ENCODE data around the gene RAD51B. TPM values are rescaled to one million over a fixed set of nuclear protein-coding genes. Genes with fewer than 3 reads are reported as not detected.
A peak's percentile ranks its signal among the peaks of the same experiment; 100 is the strongest.

The RAD51B gene
- total RNA-seq, 1 experiment from 2014 or later, result 29.9 TPM

GRCh38 chr14:68278576-68279436 is 459.2 kb downstream of the RAD51B start:
- ChIA-PET CTCF (interaction anchor here (0.6 to 0.7 kb wide), 2 partner anchors 335 to 424 kb away, joined by 5 to 10 read pairs; no protein-coding TSS in a partner anchor), POLR2A (ENCODE audit: unreplicated experiment) (interaction anchor here (0.7 kb wide), 1 partner anchor 10 kb away, joined by 12 read pairs; no protein-coding TSS in a partner anchor)
- DNase-seq, result peak in 1 of 2 experiments; percentile 15
- no TSS peak for BruUV-seq (replicated peaks)
- no peaks in the 10 kb centered on the region for H3K9me3 ChIP-seq (ENCODE audit: insufficient read depth, low read depth)
- peak overlapping the region; percentile 64 for H2AFZ ChIP-seq
- intact Hi-C loops (cut with micrococcal nuclease; ENCODE audit: unreplicated experiment), result no loop called here
- H3K27me3 ChIP-seq (ENCODE audit: insufficient read depth, low read depth), result no peaks in the 10 kb centered on the region
- peaks cover 6% of the 10 kb centered on the region; the same call in 1 of the 2 replicates for H3F3A ChIP-seq (ENCODE audit: insufficient read depth, low read depth)
- H3K4me2 ChIP-seq, result peak overlapping the region; percentile 5
- H3K4me1 ChIP-seq (replicated peaks; ENCODE audit: insufficient read depth), result peaks cover 21% of the 10 kb centered on the region
- no peaks in the 10 kb centered on the region for H4K20me1 ChIP-seq (ENCODE audit: insufficient read depth)
- H3K27ac ChIP-seq, result peak overlapping the region; percentile 51
- no peaks in the 10 kb centered on the region; the same call in 1 of the 2 replicates for H3K9me2 ChIP-seq (ENCODE audit: insufficient read depth)
- H3K4me3 ChIP-seq, result no peak overlapping the region
- no peaks in the 10 kb centered on the region for H3K79me2 ChIP-seq (ENCODE audit: low read depth)
- peaks cover 6% of the 10 kb centered on the region; the same call in 1 of the 2 replicates for H3K36me3 ChIP-seq (ENCODE audit: low read depth)
- no peak for TF ChIP-seq EZH2 (IDR thresholded peaks at IDR 0.05; ENCODE audit: low read depth)
- TF ChIP-seq CTCF (conservative IDR thresholded peaks at IDR 0.05), result no peak

- BruUV-seq (replicated peaks), result no TSS peak
- intact Hi-C loops (cut with micrococcal nuclease; ENCODE audit: unreplicated experiment), result no loop called here
- POLR2A ChIA-PET (ENCODE audit: unreplicated experiment), result no interaction called here
- no peak for TF ChIP-seq EZH2 (IDR thresholded peaks at IDR 0.05; ENCODE audit: low read depth)
- no peak for TF ChIP-seq CTCF (conservative IDR thresholded peaks at IDR 0.05)
- H3K9me2 ChIP-seq (ENCODE audit: insufficient read depth), result no peaks in the 10 kb centered on the region; the same call in 1 of the 2 replicates
- no peak for DNase-seq
- H4K20me1 ChIP-seq (ENCODE audit: insufficient read depth), result no peaks in the 10 kb centered on the region
- H3K27me3 ChIP-seq (ENCODE audit: insufficient read depth, low read depth), result no peaks in the 10 kb centered on the region
- peaks cover 6% of the 10 kb centered on the region; the same call in 1 of the 2 replicates for H3K36me3 ChIP-seq (ENCODE audit: low read depth)
- no peaks in the 10 kb centered on the region for H3K9me3 ChIP-seq (ENCODE audit: insufficient read depth, low read depth)
- H3K27ac ChIP-seq, result peak overlapping the region; percentile 51
- CTCF ChIA-PET, result interaction anchor here (0.6 kb wide), 1 partner anchor 425 kb away, joined by 5 read pairs; no protein-coding TSS in a partner anchor
- peaks cover 6% of the 10 kb centered on the region; the same call in 1 of the 2 replicates for H3F3A ChIP-seq (ENCODE audit: insufficient read depth, low read depth)
- no peaks in the 10 kb centered on the region for H3K79me2 ChIP-seq (ENCODE audit: low read depth)
- H2AFZ ChIP-seq, result no peak overlapping the region
- H3K4me3 ChIP-seq, result no peak overlapping the region
- H3K4me1 ChIP-seq (replicated peaks; ENCODE audit: insufficient read depth), result peaks cover 21% of the 10 kb centered on the region
- H3K4me2 ChIP-seq, result 0 out of 2 replicates have a peak overlapping the region, but pooled peaks have one; percentile 5
Observed at GRCh38 chr14:68279437-68279720, 459.8 kb downstream of the RAD51B start.

- POLR2A ChIA-PET (ENCODE audit: unreplicated experiment), result no interaction called here
- no peak overlapping the region for H2AFZ ChIP-seq
- no peak overlapping the region for H3K4me2 ChIP-seq
- H3K9me2 ChIP-seq (ENCODE audit: insufficient read depth), result no peaks in the 10 kb centered on the region
- no peaks in the 10 kb centered on the region for H4K20me1 ChIP-seq (ENCODE audit: insufficient read depth)
- intact Hi-C loops (cut with micrococcal nuclease; ENCODE audit: unreplicated experiment), result no loop called here
- H3K79me2 ChIP-seq (ENCODE audit: low read depth), result no peaks in the 10 kb centered on the region
- H3K4me1 ChIP-seq (replicated peaks; ENCODE audit: insufficient read depth), result peaks cover 21% of the 10 kb centered on the region
- H3K27me3 ChIP-seq (ENCODE audit: insufficient read depth, low read depth), result no peaks in the 10 kb centered on the region
- no TSS peak for BruUV-seq (replicated peaks)
- peaks cover 6% of the 10 kb centered on the region; the same call in 1 of the 2 replicates for H3F3A ChIP-seq (ENCODE audit: insufficient read depth, low read depth)
- CTCF ChIA-PET, result no interaction called here
- TF ChIP-seq CTCF (conservative IDR thresholded peaks at IDR 0.05), result no peak
- TF ChIP-seq EZH2 (IDR thresholded peaks at IDR 0.05; ENCODE audit: low read depth), result no peak
- no peak for DNase-seq
- H3K36me3 ChIP-seq (ENCODE audit: low read depth), result peaks cover 6% of the 10 kb centered on the region; the same call in 1 of the 2 replicates
- no peak overlapping the region for H3K4me3 ChIP-seq
- no peak overlapping the region for H3K27ac ChIP-seq
- H3K9me3 ChIP-seq (ENCODE audit: insufficient read depth, low read depth), result no peaks in the 10 kb centered on the region
Observed at GRCh38 chr14:68279777-68280233, 460.2 kb downstream of the RAD51B start.
